ENCODE data around the gene TCP10L.
"Not testable (repeated sequence)": the region's sequence is repeated elsewhere in the genome, so short reads cannot be mapped to it uniquely, and the experiment has no call there.

The TCP10L gene, protein sequence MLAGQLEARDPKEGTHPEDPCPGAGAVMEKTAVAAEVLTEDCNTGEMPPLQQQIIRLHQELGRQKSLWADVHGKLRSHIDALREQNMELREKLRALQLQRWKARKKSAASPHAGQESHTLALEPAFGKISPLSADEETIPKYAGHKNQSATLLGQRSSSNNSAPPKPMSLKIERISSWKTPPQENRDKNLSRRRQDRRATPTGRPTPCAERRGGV

GRCh38 chr21:32585042-32585710 is at the start of gene TCP10L:
TCP10L (minus strand) TSS chr21:32585523; CDS start chr21:32584304, 1,219 bp downstream.
- no peak for DNase-seq (ENCODE audit: low read depth)

DNA sequence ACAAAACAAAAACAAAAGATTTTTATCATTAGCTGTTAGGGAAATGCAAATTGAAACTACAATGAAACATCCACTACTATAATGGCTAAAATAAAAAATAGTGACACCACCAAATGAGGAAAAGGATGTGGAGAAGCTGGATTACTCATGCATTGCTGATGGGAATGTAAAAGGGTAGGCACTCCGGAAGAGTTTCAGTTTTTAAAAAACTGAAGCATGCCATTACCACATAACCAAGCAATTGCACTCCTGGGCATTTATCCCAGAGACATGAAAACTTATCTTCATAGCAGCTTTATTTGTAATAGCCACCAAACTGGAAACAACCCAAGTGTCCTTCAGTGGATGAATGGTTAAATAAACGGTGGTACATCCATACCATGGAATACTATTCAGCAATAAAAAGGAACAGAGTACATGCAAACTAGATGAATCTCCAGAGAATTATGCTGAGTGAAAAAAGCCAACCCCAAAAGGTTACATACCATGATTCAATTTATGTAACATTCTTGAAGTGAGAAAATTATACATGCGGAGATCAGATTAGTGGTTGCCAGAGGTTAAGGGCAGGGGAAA is 41.4 kb upstream of the TCP10L start:
- no peak for DNase-seq (ENCODE audit: low read depth)

DNA sequence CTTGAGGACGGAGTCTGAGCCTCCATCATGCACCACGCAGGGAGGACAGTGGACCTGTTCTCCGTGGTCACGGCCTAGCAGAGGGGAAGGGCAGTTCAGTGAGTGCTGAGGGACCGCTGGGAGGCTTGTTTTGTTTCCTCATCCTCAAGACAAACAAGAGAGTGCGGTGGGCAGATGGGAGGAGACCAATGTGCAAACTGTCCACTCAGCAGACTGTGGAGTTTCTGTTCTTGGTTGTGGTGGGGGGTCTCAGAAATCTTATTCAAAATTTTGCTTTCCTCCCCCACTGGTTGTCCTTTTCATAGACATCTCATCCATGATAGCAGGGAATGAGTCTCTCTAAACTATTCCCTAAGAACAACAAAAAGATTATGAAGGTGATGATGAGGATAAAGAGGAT is 32.9 kb upstream of the TCP10L start:
- not testable (repeated sequence) for DNase-seq (ENCODE audit: low read depth)

DNA sequence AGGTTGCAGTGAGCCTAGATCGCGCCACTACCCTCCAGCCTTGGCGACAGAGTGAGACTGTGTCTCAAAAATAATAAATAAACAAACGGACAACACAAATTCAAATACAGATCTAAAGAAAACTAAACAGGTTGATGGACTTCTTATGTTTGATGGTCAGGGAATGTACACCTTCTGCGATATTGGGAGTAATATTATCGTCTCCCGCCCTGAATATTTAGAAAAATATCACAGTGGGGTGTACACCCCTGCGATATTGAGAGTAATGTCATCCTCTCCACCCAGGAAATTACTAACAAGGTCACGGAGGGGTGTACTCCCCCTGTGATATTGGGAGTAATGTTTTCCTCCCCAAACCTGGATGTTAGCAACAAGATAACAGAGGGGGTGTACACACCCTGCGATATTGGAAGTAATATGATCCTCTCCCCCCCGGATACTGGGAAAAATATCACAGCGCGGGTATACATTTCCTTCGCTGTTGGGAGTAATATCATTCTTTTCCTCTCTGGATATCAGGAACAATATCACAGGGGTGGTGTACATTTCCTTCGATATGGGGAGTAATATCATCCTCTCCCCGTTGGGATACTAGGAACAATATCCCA is 28.2 kb upstream of the TCP10L start:
- no peak for DNase-seq (ENCODE audit: low read depth)

GRCh38 chr21:32612999-32613337 is 27.6 kb upstream of the TCP10L start:
- no peak for DNase-seq (ENCODE audit: low read depth)

- DNase-seq (ENCODE audit: low read depth): peak; percentile 77
Observed at GRCh38 chr21:32612075-32612998, 27.0 kb upstream of the TCP10L start, which contains the start of gene CFAP298. CFAP298 (minus strand) TSS chr21:32612377; CDS start chr21:32612243, 134 bp downstream.

DNA sequence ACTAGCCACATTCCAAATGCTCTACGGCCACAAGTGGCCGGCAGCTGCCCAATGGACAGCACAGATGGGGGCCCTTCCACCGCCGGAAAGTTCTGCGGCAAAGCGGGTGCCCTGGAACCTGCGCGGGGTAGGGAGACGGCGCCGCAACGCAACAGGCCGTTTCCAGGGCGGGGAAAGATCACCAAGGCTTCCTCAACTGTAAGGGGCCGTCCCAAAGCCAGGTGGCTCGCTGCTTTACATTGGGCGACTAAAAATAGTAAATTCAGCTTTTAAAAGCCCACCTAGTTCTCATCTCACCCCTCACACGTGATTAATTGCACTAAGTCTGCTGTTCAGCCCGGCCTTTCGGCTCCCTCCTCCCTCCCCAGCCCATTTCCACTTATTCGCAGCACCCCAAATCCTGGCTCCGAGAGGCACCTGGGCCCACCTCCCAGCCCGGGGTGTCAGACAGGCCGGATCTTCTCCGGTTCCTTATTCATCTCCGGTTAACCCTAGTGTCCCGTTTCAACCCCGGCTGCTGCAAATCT is 26.2 kb upstream of the TCP10L start:
- DNase-seq (ENCODE audit: low read depth): peak; percentile 5

- not testable (repeated sequence) for DNase-seq (ENCODE audit: low read depth)
Observed at GRCh38 chr21:32610940-32611339, 25.6 kb upstream of the TCP10L start.

GRCh38 chr21:32608851-32609250 is 23.5 kb upstream of the TCP10L start:
- no peak for DNase-seq (ENCODE audit: low read depth)

- DNase-seq (ENCODE audit: low read depth): no peak
Observed at GRCh38 chr21:32605469-32605868, 20.1 kb upstream of the TCP10L start.

DNA sequence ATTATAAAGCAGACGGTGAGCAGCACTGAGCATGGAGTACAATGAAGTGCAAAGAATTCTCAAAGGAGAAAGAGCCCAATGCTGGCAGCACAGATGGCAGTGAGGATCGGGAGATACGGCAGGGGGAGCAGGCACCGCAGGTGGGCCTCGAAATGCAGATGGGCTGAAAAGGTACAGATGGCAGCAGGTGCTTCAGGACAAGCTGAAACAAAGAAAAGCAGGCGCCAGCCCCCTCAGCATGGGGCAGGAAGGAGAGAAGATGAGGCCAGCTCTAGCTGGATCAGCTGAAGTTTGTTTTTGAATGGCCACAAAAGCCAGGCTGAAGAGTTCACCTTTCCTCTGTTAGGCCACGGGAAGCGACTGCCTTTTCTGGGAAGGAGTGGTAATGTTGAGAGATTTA is 19.1 kb upstream of the TCP10L start:
- DNase-seq (ENCODE audit: low read depth): no peak

DNA sequence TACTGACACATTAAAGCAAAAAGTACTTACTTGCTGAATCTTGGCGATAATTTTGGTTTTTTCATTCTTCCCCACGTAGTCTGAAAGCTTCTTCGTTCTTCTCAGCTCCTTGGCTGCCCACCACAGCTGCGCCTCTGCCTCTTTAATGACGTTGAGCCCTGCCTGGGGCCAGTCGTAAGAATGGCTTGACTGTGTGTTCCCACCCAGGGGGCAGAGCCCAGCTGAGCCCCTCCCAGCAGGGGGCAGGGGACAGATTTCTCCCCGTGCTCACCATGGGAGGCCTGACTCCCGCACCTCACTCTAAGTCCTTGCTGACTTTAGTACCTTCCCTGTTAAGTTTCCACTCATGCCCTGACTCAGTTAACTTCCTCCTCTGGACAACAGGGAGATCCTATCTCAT is 17.8 kb upstream of the TCP10L start:
- no peak for DNase-seq (ENCODE audit: low read depth)

GRCh38 chr21:32602099-32602498 is 16.8 kb upstream of the TCP10L start:
- DNase-seq (ENCODE audit: low read depth): no peak

GRCh38 chr21:32599526-32599925 is 14.2 kb upstream of the TCP10L start:
- DNase-seq (ENCODE audit: low read depth): no peak

DNA sequence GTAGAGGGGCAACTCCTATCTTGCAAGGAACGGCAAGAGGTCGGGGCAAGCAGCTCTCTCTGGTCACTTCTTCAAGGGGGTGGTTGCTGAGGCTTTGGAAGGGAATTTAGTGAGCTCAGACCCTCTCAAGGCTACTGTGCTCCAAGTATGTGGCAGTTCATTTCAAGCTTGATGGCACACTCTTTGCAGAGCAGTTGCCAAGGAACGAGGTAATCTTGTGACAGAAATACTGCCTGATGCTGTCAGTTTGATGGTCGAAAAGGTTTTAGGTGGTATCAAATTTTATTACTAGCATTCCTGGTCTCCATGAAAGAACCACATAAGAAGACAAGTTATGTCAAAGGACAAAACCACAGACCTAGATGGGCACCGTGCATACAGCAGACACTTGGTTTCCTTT is 13.8 kb upstream of the TCP10L start:
- DNase-seq (ENCODE audit: low read depth): no peak

DNA sequence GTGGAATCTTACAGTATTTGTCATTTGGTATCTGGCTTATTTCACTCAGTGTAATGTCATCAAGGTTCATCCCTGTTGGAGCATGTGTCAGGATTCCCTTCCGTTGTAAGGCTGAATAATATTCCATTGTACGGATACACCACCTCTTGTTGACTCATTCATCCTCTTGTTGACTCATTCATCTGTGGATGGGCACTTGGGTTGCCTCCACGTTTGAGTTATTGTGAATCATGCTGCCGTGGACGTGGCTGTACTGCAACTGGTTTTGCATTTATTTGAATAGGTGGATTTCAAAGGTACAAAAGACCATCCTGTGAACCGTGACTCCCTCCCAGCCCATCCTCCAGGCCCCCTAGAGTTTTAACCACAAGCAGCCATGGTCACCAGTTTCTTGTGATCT is 11.9 kb upstream of the TCP10L start:
- DNase-seq (ENCODE audit: low read depth): no peak

- no peak for DNase-seq (ENCODE audit: low read depth)
Observed at GRCh38 chr21:32595431-32595830, 10.1 kb upstream of the TCP10L start.

GRCh38 chr21:32593690-32594089 is 8.4 kb upstream of the TCP10L start:
- no peak for DNase-seq (ENCODE audit: low read depth)

DNA sequence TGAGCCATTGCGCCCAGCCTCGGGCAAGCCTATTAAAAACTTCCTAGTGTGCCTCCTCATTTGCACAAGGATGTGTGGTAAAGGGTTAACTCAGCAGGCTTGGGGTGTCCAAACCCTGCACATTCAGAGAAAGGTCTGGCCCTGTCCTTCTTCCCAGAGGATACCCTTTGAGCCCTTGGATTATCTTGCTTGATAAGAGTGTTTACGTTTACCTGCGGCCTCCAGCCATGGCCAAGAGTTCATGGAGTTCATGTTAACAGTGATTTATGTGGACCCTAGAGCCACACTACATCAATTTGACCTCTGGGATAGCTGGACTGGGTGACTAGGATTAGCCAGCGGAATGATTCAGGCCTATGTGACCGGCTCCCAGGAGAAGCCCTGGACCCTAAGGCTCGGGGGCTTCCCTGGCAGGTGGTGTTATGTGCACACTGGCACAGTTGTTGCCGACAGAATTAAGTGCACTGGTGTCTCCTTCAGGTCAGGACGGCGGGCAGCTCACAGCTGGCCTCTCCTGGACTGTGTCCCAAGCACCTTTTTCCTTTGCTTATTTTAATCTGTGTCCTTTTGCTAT is 7.7 kb upstream of the TCP10L start:
- DNase-seq (ENCODE audit: low read depth): no peak

DNA sequence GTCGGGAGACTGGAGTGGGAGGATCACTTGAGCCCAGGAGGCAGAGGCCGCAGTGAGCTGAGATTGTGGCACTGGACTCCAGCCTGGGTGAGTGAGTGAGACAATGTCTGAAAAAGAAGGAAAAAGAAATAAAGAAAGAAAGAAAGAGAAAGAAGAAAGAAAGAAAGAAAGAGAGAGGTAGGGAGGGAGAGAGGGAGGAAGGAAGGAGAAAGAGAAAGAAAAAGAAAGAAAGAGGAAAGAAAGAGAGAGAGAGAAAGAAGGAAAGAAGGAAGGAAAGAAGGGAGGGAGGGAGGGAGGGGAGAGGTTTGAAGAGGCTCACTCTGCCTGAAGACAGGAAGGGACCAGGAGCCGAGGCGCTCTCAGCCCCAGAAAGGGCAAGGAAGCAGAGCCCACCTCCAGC is 4.8 kb upstream of the TCP10L start:
- no peak for DNase-seq (ENCODE audit: low read depth)

DNA sequence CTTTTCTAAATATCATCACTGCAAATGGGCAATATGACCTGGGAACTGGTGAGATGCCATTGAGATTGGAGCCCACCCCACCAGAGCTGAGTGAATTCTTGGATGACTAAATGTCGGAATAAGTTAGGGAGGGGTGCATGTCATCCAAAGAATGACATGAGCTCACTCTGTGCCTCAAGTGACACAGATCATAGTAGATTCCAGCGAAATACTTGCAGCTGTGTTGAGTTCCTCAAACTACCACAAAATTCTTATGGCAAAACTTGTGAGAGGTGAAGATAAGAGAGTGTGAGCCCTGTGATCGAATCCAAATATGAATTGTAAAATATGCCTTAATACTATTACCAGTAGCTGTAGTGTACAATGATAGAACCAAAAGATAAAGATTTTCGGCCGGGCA is 2.3 kb upstream of the TCP10L start:
- no peak for DNase-seq (ENCODE audit: low read depth)

- DNase-seq (ENCODE audit: low read depth): no peak
Observed at GRCh38 chr21:32587120-32587519, 1.8 kb upstream of the TCP10L start.

Measured in activated T-helper 1 cell treated with Interleukin-2 at 50 U/mL for 16 hours (primary cell).